Activated CD8-positive, alpha-beta memory T cell treated with anti-CD3 and anti-CD28 coated beads for 36 hours (primary cell): ENCODE results near the gene VWA5A. TPM values are rescaled to one million over a fixed set of nuclear protein-coding genes. Genes with fewer than 3 reads are reported as not detected.

Experiments
- CTCF ChIA-PET: fragments of 350-600 bp; sonication (Branson Sonifier 250); formaldehyde crosslinking; loops from one replicate; lab custom pipeline; 2021; ENCODE audit warnings: antibody characterized with exemption; lab: Charles Lee
- POLR2A ChIA-PET: fragments of 350-600 bp; sonication (Branson Sonifier 250); formaldehyde crosslinking; loops from one replicate; lab custom pipeline; 2021; ENCODE audit warnings: antibody characterized with exemption; lab: Charles Lee
- total RNA-seq, 2 experiments: library from RNA; stranded (reverse); gene quantifications; one replicate each; pipeline ENCODE4 v1.2.3, GENCODE V29; 2021

The VWA5A gene
- total RNA-seq, 2 experiments from 2014 or later, result 2.3 to 3.0 TPM

DNA sequence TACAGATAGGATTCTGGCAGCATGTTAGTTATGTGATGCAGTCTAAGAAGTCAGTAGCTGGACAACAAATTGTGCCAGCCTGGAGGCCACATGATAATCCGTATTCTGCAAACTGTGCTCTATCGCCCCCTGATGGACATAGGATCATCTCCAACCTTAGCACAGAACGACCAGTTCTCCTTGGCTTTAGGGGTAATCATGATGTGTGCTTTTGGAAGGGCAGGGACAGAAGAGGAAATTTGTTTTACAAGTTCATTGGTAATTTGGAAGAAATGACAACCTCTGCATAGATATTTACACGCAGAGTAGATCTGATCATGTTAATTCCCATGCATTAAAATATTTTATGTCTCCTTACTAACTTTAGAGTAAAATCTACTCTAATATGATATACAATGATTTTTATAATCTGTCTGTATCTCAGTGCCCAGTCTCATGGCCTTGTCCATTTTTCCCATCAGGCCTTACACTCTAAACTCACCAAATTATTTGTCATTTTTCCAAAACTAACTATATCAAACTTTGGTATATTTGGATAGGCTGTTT lies 80.0 kb downstream of the VWA5A start:
- ChIA-PET CTCF (interaction anchor here (1.0 kb wide), 1 partner anchor 124 kb away, joined by 4 read pairs; no protein-coding TSS in a partner anchor), POLR2A (no interaction called here)

Other genes with a start within 250 kb of the VWA5A start
- gene TMEM225, start 229.8 kb upstream of the VWA5A start, total RNA-seq, result not detected
- gene OR8D4, start 213.3 kb upstream of the VWA5A start, total RNA-seq, result not detected
- not detected for gene OR4D5, start 175.8 kb upstream of the VWA5A start, total RNA-seq
- gene OR6T1, start 171.6 kb upstream of the VWA5A start, total RNA-seq, result not detected
- gene OR10S1, start 137.7 kb upstream of the VWA5A start, total RNA-seq, result not detected
- not detected for gene OR10G6, start 120.3 kb upstream of the VWA5A start, total RNA-seq
- not detected for gene OR10G4, start 102.5 kb upstream of the VWA5A start, total RNA-seq
- gene OR10G9, start 92.4 kb upstream of the VWA5A start, total RNA-seq, result not detected
- gene OR10G8, start 88.7 kb upstream of the VWA5A start, total RNA-seq, result not detected
- gene OR10G7, start 74.1 kb upstream of the VWA5A start, total RNA-seq, result not detected
- gene OR10D3, start 67.9 kb downstream of the VWA5A start, total RNA-seq, result not detected
- not detected for gene OR8G1, start 125.6 kb downstream of the VWA5A start, total RNA-seq
- gene OR8G5, start 140.9 kb downstream of the VWA5A start, total RNA-seq, result not detected
- gene OR8D1, start 198.5 kb downstream of the VWA5A start, total RNA-seq, result not detected
- gene OR8D2, start 204.7 kb downstream of the VWA5A start, total RNA-seq, result not detected